Activated naive CD4-positive, alpha-beta T cell treated with anti-CD3 and anti-CD28 coated beads, Interleukin-2, amount 50 U/mL, for 72 hours (primary cell): Measurements from ENCODE around the gene GYS1. TPM values are rescaled to one million over a fixed set of nuclear protein-coding genes. Genes with fewer than 3 reads are reported as not detected.
A peak's percentile ranks its signal among the peaks of the same experiment; 100 is the strongest.
"Not testable (repeated sequence)": the region's sequence is repeated elsewhere in the genome, so short reads cannot be mapped to it uniquely, and the experiment has no call there.

ENCODE experiments used
- ATAC-seq, 2 donors: fragments of 150-1000 bp; cut with Tn5 transposase; 2 replicates each; pipeline ENCODE4 v1.10.0; 2021; ENCODE audit warnings: mild to moderate bottlenecking in 2 of 2, moderate library complexity in 2 of 2
- DNase-seq, 2 donors: peaks; one replicate each; pipeline ENCODE4 v3.0.0; 2021 to 2022; ENCODE audit warnings: low spot score in 2 of 2
- H3K27ac Mint-ChIP-seq, 2 donors: one replicate each; pipeline ENCODE4 v1.8.0; 2022; ENCODE audit warnings: mild to moderate bottlenecking in 2 of 2, mixed read lengths in 2 of 2
- H3K36me3 Mint-ChIP-seq, 2 donors: one replicate each; pipeline ENCODE4 v1.8.0; 2022; ENCODE audit warnings: mixed read lengths in 2 of 2
- H3K9me3 Mint-ChIP-seq, 2 donors: one replicate each; pipeline ENCODE4 v1.8.0; 2022; ENCODE audit warnings: mixed read lengths in 2 of 2
- total RNA-seq, 2 donors: library from RNA; stranded (reverse); gene quantifications; one replicate each; pipeline ENCODE4 v1.2.3, GENCODE V29; 2022

The GYS1 gene
- total RNA-seq, 2 donors from 2014 or later = 44.8 to 104 TPM

DNA sequence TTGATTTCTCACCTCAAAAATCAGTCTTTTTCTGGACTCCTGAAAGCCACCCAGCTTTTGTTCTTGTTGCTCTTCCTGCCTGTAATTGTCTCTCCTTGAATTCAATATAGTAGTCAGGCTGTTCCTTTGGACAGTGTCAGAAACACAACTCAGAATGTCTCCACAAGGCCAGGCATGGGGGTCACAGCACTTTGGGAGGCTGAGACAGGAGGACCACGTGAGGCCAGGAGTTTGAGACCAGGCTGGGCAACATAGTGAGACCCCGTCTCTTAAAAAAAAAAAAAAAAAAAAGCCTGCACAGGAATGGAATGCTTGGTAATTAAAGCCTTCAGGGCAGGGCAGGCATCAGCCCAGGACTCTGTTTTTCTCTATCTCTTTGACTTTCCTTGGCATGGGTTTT lies 47.3 kb downstream of the GYS1 start:
- no peak for ATAC-seq
- peaks cover 0 to 6% of the 10 kb centered on the region in 2 donors for H3K9me3 Mint-ChIP-seq
- no peak overlapping the region for H3K27ac Mint-ChIP-seq
- no peak for DNase-seq
- H3K36me3 Mint-ChIP-seq = peaks cover 0 to 20% of the 10 kb centered on the region in 2 donors

DNA sequence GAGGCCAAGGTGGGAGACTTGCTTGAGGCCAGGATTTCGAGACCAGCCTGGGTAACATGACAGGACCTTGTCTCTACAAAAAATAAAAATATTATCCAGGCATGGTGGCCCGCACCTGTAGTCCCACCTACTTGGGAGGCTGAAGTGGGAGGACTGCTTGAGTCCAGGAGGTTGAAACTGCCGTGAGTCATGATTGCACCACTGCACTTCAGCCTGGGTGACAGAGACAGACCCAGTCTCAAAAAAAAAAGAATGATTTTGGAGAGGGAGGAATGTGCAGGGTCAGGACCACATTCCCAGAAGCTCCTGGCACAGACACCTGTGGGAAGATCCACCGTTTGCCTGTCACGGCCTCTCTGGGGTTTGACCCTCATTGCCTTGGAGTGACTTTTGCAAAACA lies 47.7 kb downstream of the GYS1 start:
- ATAC-seq (no peak), DNase-seq (no peak)
- no peak overlapping the region for H3K27ac Mint-ChIP-seq
- peaks cover 0 to 6% of the 10 kb centered on the region in 2 donors for H3K9me3 Mint-ChIP-seq
- peaks cover 0 to 24% of the 10 kb centered on the region in 2 donors for H3K36me3 Mint-ChIP-seq

DNA sequence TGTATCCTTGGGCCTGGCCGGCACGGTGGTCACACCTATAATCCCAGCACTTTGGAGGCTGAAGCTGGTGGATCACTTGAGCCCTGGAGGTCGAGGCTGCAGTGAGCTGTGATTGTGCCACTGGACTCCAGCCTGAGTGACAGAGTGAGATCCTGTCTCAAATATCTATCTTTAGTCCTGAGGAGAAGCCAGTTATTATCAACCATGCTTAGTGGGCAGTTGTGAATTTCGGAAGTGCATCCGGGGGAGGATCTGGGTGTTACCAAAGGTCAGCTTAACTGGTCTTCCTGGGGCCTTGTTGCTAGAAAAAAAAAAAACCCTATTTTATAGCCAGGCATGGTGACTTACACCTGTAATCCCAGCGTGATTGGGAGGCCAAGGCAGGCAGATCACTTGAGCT lies 50.0 kb downstream of the GYS1 start:
- no peak overlapping the region for H3K27ac Mint-ChIP-seq
- H3K36me3 Mint-ChIP-seq = peaks cover 0 to 22% of the 10 kb centered on the region in 2 donors
- DNase-seq (no peak), ATAC-seq (no peak)
- peaks cover 0 to 6% of the 10 kb centered on the region in 2 donors for H3K9me3 Mint-ChIP-seq

- DNase-seq (no peak), ATAC-seq (no peak)
- Mint-ChIP-seq H3K27ac (no peak overlapping the region), H3K36me3 (peaks cover 0 to 13% of the 10 kb centered on the region in 2 donors), H3K9me3 (peaks cover 0 to 6% of the 10 kb centered on the region in 2 donors)
These were observed 52.2 kb downstream of the GYS1 start for GRCh38 chr19:48940902-48941301.

- no peak for DNase-seq
These were observed 54.9 kb downstream of the GYS1 start for GRCh38 chr19:48938256-48938655.

DNA sequence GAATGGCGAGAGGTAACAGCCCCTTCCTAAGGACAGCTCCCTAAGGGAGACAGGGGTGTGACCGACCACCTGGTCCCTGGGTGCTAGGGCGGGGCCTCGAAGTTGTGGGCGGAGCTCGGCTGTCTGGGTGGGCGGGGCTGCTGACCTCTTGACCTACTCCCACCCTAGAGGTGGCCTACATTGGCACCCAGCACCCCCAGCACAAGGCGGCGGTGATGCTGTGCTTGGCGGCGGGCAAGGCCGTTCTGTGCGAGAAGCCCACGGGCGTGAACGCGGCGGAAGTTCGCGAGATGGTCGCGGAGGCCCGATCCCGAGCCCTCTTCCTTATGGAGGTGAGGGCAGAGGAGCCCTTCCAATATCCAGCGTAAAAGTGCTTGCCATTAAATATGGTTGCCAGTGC lies 57.2 kb downstream of the GYS1 start:
- peaks cover 0 to 7% of the 10 kb centered on the region in 2 donors for H3K36me3 Mint-ChIP-seq
- ATAC-seq = no peak

More at GRCh38 chr19:48938256-48938655, 54.9 kb downstream of the GYS1 start:
- Mint-ChIP-seq H3K36me3 (peaks cover 0 to 13% of the 10 kb centered on the region in 2 donors), H3K27ac (no peak overlapping the region), H3K9me3 (peaks cover 0 to 6% of the 10 kb centered on the region in 2 donors)
- ATAC-seq = no peak

GRCh38 chr19:48934837-48935236 lies 58.3 kb downstream of the GYS1 start:
- H3K36me3 Mint-ChIP-seq = no peaks in the 10 kb centered on the region
- no peak for DNase-seq
- ATAC-seq = no peak
- no peaks in the 10 kb centered on the region for H3K9me3 Mint-ChIP-seq
- no peak overlapping the region for H3K27ac Mint-ChIP-seq

More for the DNA sequence above, 57.2 kb downstream of the GYS1 start:
- DNase-seq = no peak
- H3K9me3 Mint-ChIP-seq = peaks cover 0 to under 1% of the 10 kb centered on the region in 2 donors
- no peak overlapping the region for H3K27ac Mint-ChIP-seq

- Mint-ChIP-seq H3K9me3 (no peaks in the 10 kb centered on the region), H3K36me3 (no peaks in the 10 kb centered on the region), H3K27ac (peak within 1 kb of the TSS; percentile 65 to 82)
- peak; percentile 98 to 99 for ATAC-seq
- DNase-seq = peak; percentile 87
These were observed 59.7 kb downstream of the GYS1 start, which contains the start of gene DHDH for GRCh38 chr19:48933382-48933932. TSS of gene DHDH (plus strand) at chr19:48933699. CDS start at chr19:48933722, 23 bp downstream.

DNA sequence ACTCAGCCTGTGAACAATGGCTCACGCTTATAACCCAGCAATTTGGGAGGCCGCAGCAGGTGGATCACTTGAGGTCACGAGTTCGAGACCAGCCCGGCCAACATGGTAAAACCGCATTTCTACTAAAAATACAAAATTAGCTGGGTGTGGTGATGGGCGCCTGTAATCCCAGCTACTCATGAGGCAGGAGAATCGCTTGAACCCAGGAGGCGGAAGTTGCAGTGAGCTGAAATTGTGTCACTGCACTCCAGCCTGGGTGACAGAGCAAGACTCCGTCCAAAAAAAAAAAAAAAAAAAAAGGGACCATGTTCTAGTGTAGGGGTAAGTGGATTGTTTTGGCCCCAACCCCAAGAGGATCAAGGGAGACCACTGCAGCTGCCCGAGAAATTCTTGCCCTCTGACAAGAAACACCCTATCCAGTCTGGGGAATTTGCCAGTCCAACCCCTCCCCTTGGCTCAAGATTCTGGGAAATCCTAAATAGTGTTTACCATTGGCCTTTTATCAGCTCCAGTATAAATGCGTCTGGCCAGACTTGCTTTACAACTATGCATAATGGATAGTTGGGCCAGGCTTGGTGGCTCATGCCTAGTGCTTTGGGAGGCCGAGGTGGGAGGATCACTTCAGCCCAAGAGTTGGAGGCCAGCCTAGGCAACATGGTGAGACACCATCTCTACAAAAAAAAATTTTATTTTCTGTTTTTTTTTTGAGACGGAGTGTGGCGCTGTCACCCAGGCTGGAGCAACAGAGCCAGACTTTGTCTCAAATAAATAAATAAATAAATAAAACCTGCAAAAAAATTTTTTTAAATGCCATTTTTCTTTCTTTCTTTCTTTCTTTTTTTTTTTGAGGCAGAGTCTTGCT lies 64.7 kb downstream of the GYS1 start:
- H3K9me3 Mint-ChIP-seq = no peaks in the 10 kb centered on the region
- H3K36me3 Mint-ChIP-seq = no peaks in the 10 kb centered on the region
- ATAC-seq (no peak), DNase-seq (no peak)
- H3K27ac Mint-ChIP-seq = no peak overlapping the region

DNA sequence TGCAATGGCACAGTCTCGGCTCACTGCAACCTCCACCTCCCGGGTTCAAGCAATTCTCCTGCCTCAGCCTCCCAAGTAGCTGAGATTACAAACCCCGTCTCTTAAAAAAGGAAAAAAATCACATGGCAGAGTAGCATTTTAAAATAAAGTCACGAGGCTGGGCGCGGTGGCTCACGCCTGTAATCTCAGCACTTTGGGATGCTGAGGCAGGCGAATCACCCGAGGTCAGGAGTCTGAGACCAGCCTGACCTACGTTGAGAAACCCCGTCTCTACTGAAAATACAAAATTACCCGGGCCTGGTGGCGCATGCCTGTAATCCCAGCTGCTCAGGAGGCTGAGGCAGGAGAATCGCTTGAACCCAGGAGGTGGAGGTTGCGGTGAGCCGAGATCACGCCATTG lies 65.4 kb downstream of the GYS1 start:
- not testable (repeated sequence) for DNase-seq, ATAC-seq, H3K27ac Mint-ChIP-seq, H3K9me3 Mint-ChIP-seq, H3K36me3 Mint-ChIP-seq

DNA sequence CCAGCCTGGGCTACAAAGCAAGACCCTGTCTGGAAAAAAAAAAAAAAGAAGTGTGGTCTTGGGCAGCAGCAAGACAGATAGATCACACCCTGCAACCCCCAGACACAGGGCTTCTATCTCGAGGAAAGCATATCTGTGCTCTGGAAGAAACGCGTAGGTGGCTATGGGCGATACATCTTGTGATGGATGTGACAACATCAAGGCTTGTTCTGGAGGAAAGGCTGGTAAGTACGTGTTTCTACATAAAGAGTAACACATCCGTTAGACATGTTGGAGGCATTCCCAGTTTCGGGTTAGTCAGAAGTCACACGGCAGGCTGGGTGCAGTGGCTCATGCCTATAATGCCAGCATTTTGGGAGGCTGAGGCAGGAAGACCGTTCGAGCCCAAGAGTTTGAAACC lies 66.2 kb downstream of the GYS1 start:
- ATAC-seq = peak; percentile 78 to 87
- no peaks in the 10 kb centered on the region for H3K9me3 Mint-ChIP-seq
- H3K36me3 Mint-ChIP-seq = peaks cover 0 to 9% of the 10 kb centered on the region in 2 donors
- peak; percentile 29 to 69 for DNase-seq
- peak overlapping the region; percentile 55 to 77 for H3K27ac Mint-ChIP-seq

DNA sequence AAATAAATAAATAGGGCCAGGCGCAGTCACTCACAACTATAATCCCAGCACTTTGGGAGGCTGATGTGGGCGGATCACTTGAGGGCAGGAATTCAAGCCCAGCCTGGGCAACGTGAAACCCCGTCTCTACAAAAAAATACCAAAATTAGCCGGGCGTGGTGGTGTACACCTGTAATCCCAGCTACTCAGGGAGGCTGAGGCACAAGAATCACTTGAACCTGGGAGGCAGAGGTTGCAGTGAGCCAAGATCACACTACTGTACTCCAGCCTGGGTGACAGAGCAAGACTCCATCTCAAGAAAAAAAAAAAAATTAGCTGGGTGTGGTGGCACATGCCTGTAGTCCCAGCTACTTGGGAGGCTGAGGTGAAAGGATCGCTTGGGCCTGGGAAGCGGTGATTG lies 67.2 kb downstream of the GYS1 start:
- H3K27ac Mint-ChIP-seq = peak overlapping the region in 1 of 2 donors; percentile 77
- not testable (repeated sequence) for H3K9me3 Mint-ChIP-seq, DNase-seq, ATAC-seq, H3K36me3 Mint-ChIP-seq

- H3K36me3 Mint-ChIP-seq = peaks cover 0 to 9% of the 10 kb centered on the region in 2 donors
- no peaks in the 10 kb centered on the region for H3K9me3 Mint-ChIP-seq
- H3K27ac Mint-ChIP-seq = peak overlapping the region in 1 of 2 donors; percentile 80
- ATAC-seq (peak in 1 of 2 donors; percentile 66), DNase-seq (no peak)
These were observed 67.8 kb downstream of the GYS1 start for GRCh38 chr19:48925240-48925843.

DNA sequence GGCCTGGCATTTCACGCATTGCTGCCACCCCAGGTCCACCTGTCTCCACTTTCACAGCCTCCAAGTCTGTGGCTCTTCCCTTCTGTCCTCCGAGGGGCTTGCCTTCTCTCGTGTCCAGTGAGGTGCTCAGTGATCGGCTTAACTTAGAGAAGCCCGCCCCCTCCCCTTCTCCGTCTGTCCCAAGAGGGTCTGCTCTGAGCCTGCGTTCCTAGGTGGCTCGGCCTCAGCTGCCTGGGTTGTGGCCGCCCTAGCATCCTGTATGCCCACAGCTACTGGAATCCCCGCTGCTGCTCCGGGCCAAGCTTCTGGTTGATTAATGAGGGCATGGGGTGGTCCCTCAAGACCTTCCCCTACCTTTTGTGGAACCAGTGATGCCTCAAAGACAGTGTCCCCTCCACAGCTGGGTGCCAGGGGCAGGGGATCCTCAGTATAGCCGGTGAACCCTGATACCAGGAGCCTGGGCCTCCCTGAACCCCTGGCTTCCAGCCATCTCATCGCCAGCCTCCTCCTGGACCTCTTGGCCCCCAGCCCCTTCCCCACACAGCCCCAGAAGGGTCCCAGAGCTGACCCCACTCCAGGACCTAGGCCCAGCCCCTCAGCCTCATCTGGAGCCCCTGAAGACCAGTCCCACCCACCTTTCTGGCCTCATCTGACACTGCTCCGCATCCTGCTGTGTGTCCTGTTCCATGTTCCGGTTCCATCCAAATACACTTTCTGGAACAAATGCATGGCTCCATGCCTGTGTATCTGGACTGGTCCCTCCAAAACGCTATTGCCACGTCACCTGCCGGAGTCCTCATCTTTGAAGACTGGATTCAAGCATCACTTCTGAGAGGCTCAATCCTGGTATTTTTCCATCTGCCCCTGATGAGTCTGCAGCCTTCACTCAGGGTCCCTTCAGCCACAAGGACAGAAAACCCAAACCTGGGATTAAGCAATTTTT lies 70.3 kb downstream of the GYS1 start:
- Mint-ChIP-seq H3K9me3 (no peaks in the 10 kb centered on the region), H3K27ac (peak overlapping the region; percentile 67 to 92), H3K36me3 (peaks cover 0 to 15% of the 10 kb centered on the region in 2 donors)
- ATAC-seq (no peak), DNase-seq (no peak)

DNA sequence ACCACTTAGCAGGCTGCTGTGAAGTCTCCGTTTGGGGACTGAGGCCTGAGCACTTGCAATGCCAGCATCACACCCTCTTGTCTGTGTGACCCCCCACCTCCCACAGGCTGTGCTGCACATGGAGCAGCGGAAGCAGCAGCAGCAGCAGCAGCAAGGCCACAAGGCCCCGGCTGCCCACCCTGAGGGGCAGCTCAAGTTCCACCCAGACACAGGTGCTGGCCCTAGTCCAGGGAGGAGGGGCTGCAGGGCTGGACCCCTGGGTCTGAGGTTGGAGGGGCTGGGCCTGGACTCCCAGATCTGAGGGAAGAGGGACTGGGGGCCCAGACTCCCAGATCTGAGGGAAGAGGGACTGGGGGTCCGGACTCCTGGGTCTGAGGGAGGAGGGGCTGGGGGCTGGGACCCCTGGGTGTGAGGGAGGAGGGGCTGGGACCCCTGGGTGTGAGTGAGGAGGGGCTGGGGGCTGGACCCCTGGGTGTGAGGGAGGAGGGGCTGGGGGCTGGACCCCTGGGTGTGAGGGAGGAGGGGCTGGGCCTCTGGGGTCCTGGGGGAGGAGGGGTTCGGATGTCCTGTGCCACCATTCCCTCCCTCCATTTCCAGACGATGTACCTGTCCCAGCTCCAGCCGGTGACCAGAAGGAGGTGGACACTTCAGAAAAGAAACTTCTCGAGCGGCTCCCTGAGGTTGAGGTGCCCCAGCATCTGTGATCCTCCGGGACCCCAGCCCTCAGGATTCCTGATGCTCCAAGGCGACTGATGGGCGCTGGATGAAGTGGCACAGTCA lies 71.2 kb downstream of the GYS1 start:
- H3K36me3 Mint-ChIP-seq = peaks cover 0 to 15% of the 10 kb centered on the region in 2 donors
- ATAC-seq = no peak
- H3K27ac Mint-ChIP-seq = peak overlapping the region in 1 of 2 donors; percentile 58
- H3K9me3 Mint-ChIP-seq = no peaks in the 10 kb centered on the region
- DNase-seq = no peak
